ENCODE results near the gene APPL2. TPM values are rescaled to one million over a fixed set of nuclear protein-coding genes. Genes with fewer than 3 reads are reported as not detected.

The APPL2 gene
- total RNA-seq, 4 donors from 2014 or later: 12.8 to 24.3 (median 19.8) TPM

- ATAC-seq: no peak
- in situ Hi-C loops (cut with MboI; ENCODE audit: low sequenced_read_pairs in 4 of 4): no loop called here
- no peak overlapping the region for H3K27ac ChIP-seq
Measured at GRCh38 chr12:105205322-105206048, 30.5 kb downstream of the APPL2 start.

DNA sequence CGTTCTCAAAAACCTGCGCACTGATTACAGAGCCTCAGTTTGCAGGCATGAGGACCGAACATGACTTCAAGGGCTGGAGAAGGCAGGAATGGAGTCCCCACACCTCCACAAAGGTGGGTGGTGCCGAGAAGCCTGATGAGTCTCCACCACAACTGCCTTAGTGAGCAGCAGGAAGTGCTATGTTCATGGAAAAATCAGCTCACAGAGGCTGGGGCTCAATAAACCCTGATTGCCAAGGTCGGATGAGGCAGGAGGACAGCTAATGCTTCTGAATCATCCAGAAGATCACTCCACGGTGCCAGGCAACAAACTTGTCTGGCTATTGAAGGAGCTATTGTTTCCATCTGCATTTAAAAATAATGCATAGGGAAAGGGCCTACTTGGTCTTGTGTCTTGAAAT is 31.1 kb downstream of the APPL2 start:
- no peaks in the 10 kb centered on the region for H3K4me1 ChIP-seq
- H3K27ac ChIP-seq: no peak overlapping the region
- H3K36me3 ChIP-seq: peaks cover 2 to 77% of the 10 kb centered on the region in 2 donors
- intact Hi-C loops (cut with DNase I; ENCODE audit: low total_unique reads) (no loop called here), in situ Hi-C loops (cut with MboI; ENCODE audit: low sequenced_read_pairs in 4 of 4) (no loop called here)
- no peaks in the 10 kb centered on the region for H3K9me3 ChIP-seq
- DNase-seq: no peak
- no peak overlapping the region for H3K4me3 ChIP-seq
- TF ChIP-seq CTCF (IDR thresholded peaks at IDR 0.05 in 4 of 5, conservative IDR thresholded peaks at IDR 0.05 in 1 of 5): no peak
- TF ChIP-seq POLR2A (IDR thresholded peaks at IDR 0.05): no peak
- ATAC-seq: no peak
- H3K27me3 ChIP-seq: no peaks in the 10 kb centered on the region

More at GRCh38 chr12:105205322-105206048, 30.5 kb downstream of the APPL2 start:
- H3K9me3 ChIP-seq: no peaks in the 10 kb centered on the region
- DNase-seq: no peak
- H3K4me3 ChIP-seq: no peak overlapping the region
- TF ChIP-seq POLR2A (IDR thresholded peaks at IDR 0.05) (no peak), CTCF (IDR thresholded peaks at IDR 0.05 in 4 of 5, conservative IDR thresholded peaks at IDR 0.05 in 1 of 5) (no peak)
- no peaks in the 10 kb centered on the region for H3K27me3 ChIP-seq
- intact Hi-C loops (cut with DNase I; ENCODE audit: low total_unique reads): no loop called here
- no peaks in the 10 kb centered on the region for H3K4me1 ChIP-seq
- peaks cover 2 to 73% of the 10 kb centered on the region in 2 donors for H3K36me3 ChIP-seq

- in situ Hi-C loops (cut with MboI; ENCODE audit: low sequenced_read_pairs in 4 of 4): no loop called here
- H3K4me1 ChIP-seq: no peaks in the 10 kb centered on the region
Measured at GRCh38 chr12:105204127-105204526, 31.8 kb downstream of the APPL2 start.

GRCh38 chr12:105202202-105202601 is 33.8 kb downstream of the APPL2 start:
- no peak for TF ChIP-seq POLR2A (IDR thresholded peaks at IDR 0.05)
- no peak for TF ChIP-seq CTCF (IDR thresholded peaks at IDR 0.05 in 4 of 5, conservative IDR thresholded peaks at IDR 0.05 in 1 of 5)
- in situ Hi-C loops (cut with MboI; ENCODE audit: low sequenced_read_pairs in 4 of 4) (no loop called here), intact Hi-C loops (cut with DNase I; ENCODE audit: low total_unique reads) (no loop called here)
- Histone ChIP-seq H3K36me3 (peaks cover 2 to 84% of the 10 kb centered on the region in 2 donors), H3K27ac (no peak overlapping the region), H3K4me3 (no peak overlapping the region), H3K9me3 (no peaks in the 10 kb centered on the region), H3K27me3 (no peaks in the 10 kb centered on the region), H3K4me1 (no peaks in the 10 kb centered on the region)
- ATAC-seq (no peak), DNase-seq (no peak)

More at GRCh38 chr12:105204127-105204526, 31.8 kb downstream of the APPL2 start:
- DNase-seq (no peak), ATAC-seq (no peak)
- Histone ChIP-seq H3K27me3 (no peaks in the 10 kb centered on the region), H3K9me3 (no peaks in the 10 kb centered on the region), H3K36me3 (peaks cover 2 to 77% of the 10 kb centered on the region in 2 donors), H3K27ac (no peak overlapping the region), H3K4me3 (no peak overlapping the region)
- intact Hi-C loops (cut with DNase I; ENCODE audit: low total_unique reads): no loop called here
- no peak for TF ChIP-seq CTCF (IDR thresholded peaks at IDR 0.05 in 4 of 5, conservative IDR thresholded peaks at IDR 0.05 in 1 of 5)
- TF ChIP-seq POLR2A (IDR thresholded peaks at IDR 0.05): no peak
